GM21447 (cell line): ENCODE results near the gene TMEM86B.

Experiments used
- ATAC-seq: cut with Tn5 transposase; IDR thresholded peaks from one replicate; pipeline ENCODE4 v1.9.1; 2021; ENCODE audit not compliant: unreplicated experiment

The TMEM86B gene

GRCh38 chr19:55228403-55229031, at the start of gene TMEM86B:
TSS of gene TMEM86B (minus strand) at chr19:55228763. CDS start at chr19:55228741, 22 bp downstream.
- no peak for ATAC-seq

- no peak for ATAC-seq
These were observed 48.9 kb upstream of the TMEM86B start for GRCh38 chr19:55277494-55277893.

GRCh38 chr19:55276720-55277430, 48.3 kb upstream of the TMEM86B start:
- ATAC-seq, result no peak

- peak; percentile 56 for ATAC-seq
These were observed 47.5 kb upstream of the TMEM86B start for GRCh38 chr19:55275851-55276719.

DNA sequence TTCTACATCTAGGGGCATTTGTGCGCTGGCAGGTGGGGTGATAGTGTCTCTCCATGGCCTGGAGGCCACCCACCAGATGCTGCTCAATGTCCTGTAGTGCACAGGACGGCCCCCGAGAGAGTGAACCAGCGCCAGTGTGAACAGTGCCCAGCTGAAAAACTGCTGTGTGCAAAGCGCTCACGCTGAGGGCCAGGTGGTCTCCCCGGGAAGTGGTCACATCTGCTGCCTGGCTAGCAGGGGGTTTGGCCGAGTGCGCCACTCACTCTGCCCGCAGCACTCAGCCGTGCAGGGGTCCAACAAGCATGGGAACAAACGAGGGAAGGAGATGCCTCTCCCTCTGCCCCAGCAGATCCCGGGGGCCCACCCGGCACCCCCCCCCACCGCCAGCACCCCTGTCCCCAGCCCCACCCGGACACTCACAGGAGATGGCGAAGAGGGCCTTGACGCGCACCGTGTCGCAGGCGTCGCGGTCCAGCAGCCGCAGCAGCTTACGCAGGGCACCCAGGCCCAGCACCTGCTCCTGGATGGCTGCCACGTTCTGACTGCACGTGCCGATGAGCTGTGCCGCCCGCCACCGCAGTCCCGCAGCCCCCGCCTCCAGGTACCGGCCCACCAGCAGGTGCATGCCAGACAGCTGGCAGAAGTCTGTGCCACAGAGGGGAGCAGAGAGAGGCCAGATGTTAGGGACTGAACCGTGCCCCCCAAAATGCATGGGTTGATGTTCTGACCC, 45.6 kb upstream of the TMEM86B start:
- ATAC-seq, result no peak

DNA sequence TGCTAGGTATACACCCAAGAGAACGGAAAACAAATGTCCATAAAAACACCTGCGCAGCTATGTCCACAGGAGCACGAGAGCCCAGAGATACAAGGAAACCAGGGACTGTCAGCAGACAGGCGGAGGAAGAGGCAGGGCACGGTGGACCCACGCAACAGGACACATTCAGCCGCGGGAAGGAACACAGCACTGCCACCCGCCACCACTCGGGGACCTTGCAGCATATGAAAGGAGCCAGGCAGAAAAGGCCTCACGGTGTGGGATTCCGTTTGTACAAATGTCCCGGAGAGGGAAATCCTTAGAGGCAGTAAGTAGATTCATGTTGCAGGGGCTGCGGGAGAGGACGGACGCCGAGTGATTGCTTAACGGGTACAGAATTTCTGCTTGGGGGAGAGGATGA, 43.6 kb upstream of the TMEM86B start:
- ATAC-seq, result no peak

DNA sequence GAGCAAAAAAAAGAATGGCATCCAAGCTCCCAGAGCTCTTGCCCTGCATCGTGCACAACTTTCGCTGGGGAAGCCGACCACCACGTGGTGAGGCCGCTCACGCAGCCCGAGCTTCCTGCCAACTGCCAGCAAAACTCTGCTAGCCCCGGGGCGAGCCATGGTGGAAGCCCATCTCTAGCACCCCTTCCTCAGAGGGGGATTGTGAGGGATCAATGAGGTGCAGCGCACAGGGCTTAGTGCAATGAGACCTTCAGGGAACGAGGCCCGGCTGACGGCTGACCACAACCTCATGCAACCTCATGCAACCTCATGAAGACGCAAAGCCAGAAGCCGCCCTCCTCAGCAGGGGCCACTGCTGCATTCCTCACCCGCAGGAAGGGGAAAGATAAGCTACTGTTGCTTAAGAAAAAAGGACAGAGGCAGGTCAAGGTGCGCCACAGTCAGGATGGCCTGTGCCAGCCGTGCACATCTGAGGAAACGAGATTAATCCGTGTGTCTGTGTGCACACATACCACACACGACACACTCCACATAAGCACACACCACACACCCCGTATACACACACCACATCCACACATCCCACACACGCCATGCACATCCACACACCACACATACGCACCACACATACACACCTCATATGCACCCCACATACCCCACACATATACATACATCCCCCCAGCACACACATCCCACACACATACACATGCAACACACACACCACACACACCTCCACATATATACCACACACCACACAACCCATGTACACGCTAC, 41.8 kb upstream of the TMEM86B start:
- no peak for ATAC-seq

GRCh38 chr19:55269299-55269698, 40.7 kb upstream of the TMEM86B start:
- ATAC-seq, result no peak

GRCh38 chr19:55266840-55267239, 38.3 kb upstream of the TMEM86B start:
- ATAC-seq, result no peak

- no peak for ATAC-seq
These were observed 37.8 kb upstream of the TMEM86B start for GRCh38 chr19:55266404-55266803.

GRCh38 chr19:55265723-55266386, 37.3 kb upstream of the TMEM86B start:
- no peak for ATAC-seq

DNA sequence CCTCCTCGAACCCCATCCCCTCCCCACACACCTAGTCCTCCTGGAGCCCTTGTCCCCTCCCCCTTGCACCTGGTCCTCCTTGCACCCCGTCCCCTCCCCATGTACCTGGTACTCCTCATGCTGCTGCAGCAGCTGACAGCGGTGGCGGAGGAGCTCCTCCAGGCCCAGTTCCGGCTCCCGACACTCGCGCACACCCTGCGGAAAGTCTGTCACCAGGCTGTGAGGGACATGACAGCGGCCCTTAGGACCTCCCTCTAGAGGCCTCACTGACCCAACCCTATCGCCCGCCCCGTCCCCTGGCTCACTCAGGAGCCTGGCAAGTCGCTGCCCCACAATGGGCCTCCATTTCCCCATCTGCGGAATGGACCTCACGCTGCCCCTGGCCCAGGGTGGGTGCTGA, 36.6 kb upstream of the TMEM86B start:
- ATAC-seq, result no peak

GRCh38 chr19:55264531-55264930, 36.0 kb upstream of the TMEM86B start:
- ATAC-seq, result no peak

DNA sequence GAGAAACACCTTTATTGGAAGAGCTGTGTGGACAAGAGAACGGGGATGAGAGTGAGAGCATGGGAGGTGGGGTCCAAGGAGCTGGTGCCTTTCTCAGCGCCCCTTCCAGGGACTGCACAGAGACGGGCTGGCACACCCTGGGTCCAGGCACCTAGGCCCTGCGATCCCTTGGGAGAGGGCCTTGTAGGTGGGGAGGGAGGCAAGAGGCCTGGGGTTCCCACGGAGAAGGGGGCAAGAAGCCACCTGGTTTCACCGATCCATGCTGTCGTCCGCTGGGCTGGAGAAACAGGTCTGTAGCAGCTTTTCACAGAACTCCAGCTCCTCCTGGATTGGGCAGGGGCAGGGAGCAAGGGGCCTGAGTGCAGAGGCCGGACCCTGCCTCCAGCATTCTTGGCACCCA, 33.8 kb upstream of the TMEM86B start:
- no peak for ATAC-seq

- ATAC-seq, result no peak
These were observed 33.1 kb upstream of the TMEM86B start for GRCh38 chr19:55261671-55262126.

GRCh38 chr19:55259540-55260210, 31.1 kb upstream of the TMEM86B start:
- no peak for ATAC-seq

- ATAC-seq, result peak; percentile 51
These were observed 30.4 kb upstream of the TMEM86B start, which contains the start of gene PPP6R1 for GRCh38 chr19:55258828-55259539. TSS of gene PPP6R1 (minus strand) at chr19:55259017. CDS start at chr19:55247103, 11,914 bp downstream.

DNA sequence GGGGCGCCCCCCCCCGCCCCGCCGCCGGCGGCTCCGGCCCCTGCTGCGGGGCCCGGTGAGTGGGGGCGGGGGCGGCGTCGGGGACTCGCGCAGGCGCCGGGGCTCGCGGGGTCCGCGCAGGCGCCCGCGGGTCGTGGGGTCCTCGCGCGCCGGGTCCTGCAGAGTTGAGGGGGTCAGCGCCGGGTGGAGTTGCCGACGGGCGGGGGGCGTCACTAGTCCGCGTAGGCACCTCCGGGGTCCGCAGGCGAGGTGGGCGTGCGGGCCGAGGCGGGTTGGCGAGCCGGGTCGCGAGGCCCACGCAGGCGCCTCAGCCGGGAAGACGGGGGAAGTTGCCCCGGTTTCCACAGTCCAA, 29.9 kb upstream of the TMEM86B start:
- peak; percentile 6 for ATAC-seq
